GM12878 (cell line): ENCODE results near the gene C1QTNF3.

Source experiments
- JUND ChIP-seq: IDR thresholded peaks from 2 replicates; pipeline ENCODE4 v1.6.1; 2012; ENCODE audit warnings: low read depth, mild to moderate bottlenecking, low read length, improper control_type of control experiment, moderate library complexity
- TF ChIP-seq, protein P1 (sequence below): IDR thresholded peaks from 2 replicates; pipeline ENCODE4 v1.6.1; 2011; ENCODE audit warnings: mild to moderate bottlenecking, low read depth, low read length, moderate library complexity; ENCODE audit not compliant: insufficient replicate concordance

GRCh38 chr5:33975852-33976251 is 67.2 kb downstream of the C1QTNF3 start:
- TF ChIP-seq JUND = no peak
- TF ChIP-seq, protein P1, sequence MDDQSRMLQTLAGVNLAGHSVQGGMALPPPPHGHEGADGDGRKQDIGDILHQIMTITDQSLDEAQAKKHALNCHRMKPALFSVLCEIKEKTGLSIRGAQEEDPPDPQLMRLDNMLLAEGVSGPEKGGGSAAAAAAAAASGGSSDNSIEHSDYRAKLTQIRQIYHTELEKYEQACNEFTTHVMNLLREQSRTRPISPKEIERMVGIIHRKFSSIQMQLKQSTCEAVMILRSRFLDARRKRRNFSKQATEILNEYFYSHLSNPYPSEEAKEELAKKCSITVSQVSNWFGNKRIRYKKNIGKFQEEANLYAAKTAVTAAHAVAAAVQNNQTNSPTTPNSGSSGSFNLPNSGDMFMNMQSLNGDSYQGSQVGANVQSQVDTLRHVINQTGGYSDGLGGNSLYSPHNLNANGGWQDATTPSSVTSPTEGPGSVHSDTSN = no peak
